Neural cell (in vitro differentiated cells): ENCODE data around the gene ZNF500. TPM values are rescaled to one million over a fixed set of nuclear protein-coding genes. Genes with fewer than 3 reads are reported as not detected.

Source experiments
- H2AFZ ChIP-seq: fragments of 200-600, 300-800 bp; sonication (generic), shearing (Covaris generic); 2 replicates; pipeline ENCODE4 v1.6.0; 2014; ENCODE audit warnings: low read depth, mild to moderate bottlenecking, antibody characterized with exemption, low read length, moderate library complexity
- H3F3A ChIP-seq: fragments of 200-600 bp; shearing (Covaris generic); 2 replicates; pipeline ENCODE4 v1.6.1; 2016; ENCODE audit warnings: mild to moderate bottlenecking, moderate library complexity, mixed read lengths, antibody characterized with exemption, low read length; ENCODE audit not compliant: insufficient read depth, poor library complexity, severe bottlenecking
- H3K27ac ChIP-seq: fragments of 200-600, 300-800 bp; sonication (generic), shearing (Covaris generic); 2 replicates; pipeline ENCODE4 v1.5.1; 2014; ENCODE audit warnings: mild to moderate bottlenecking, low read length, moderate library complexity
- H3K27me3 ChIP-seq: fragments of 300-800, 200-600 bp; sonication (generic), shearing (Covaris generic); 2 replicates; pipeline ENCODE4 v1.6.0; 2014; ENCODE audit warnings: mild to moderate bottlenecking, low read depth, low read length, moderate library complexity; ENCODE audit not compliant: insufficient read depth
- H3K36me3 ChIP-seq: fragments of 300-800, 200-600 bp; sonication (generic), shearing (Covaris generic); 2 replicates; pipeline ENCODE4 v1.5.1; 2014; ENCODE audit warnings: mild to moderate bottlenecking, antibody characterized with exemption, low read length, moderate library complexity; ENCODE audit not compliant: insufficient read depth
- H3K4me2 ChIP-seq: fragments of 300-800, 200-600 bp; sonication (generic), shearing (Covaris generic); 2 replicates; pipeline ENCODE4 v1.6.0; 2014; ENCODE audit warnings: mild to moderate bottlenecking, low read length
- H3K4me3 ChIP-seq: fragments of 300-800, 200-600 bp; sonication (generic), shearing (Covaris generic); 2 replicates; pipeline ENCODE4 v1.5.1; 2014; ENCODE audit warnings: mild to moderate bottlenecking, low read length, moderate library complexity
- H3K79me2 ChIP-seq: fragments of 200-600 bp; shearing (Covaris generic); replicated peaks from 2 replicates; pipeline ENCODE4 v1.6.0; 2014; ENCODE audit warnings: mild to moderate bottlenecking, low read length, moderate library complexity; ENCODE audit not compliant: insufficient read depth
- H3K9ac ChIP-seq: fragments of 300-800, 200-600 bp; sonication (generic), shearing (Covaris generic); 2 replicates; pipeline ENCODE4 v1.6.1; 2016; ENCODE audit warnings: mild to moderate bottlenecking, low read length, mixed read lengths
- H3K9me2 ChIP-seq: fragments of 200-600 bp; shearing (Covaris generic); 2 replicates; pipeline ENCODE4 v1.6.1; 2016; ENCODE audit warnings: mild to moderate bottlenecking, low read length, mixed read lengths; ENCODE audit not compliant: insufficient read depth
- H3K9me3 ChIP-seq: fragments of 200-600, 300-800 bp; sonication (generic), shearing (Covaris generic); 2 replicates; pipeline ENCODE4 v1.6.1; 2016; ENCODE audit warnings: mild to moderate bottlenecking, mixed run types, low read length, moderate library complexity, mixed read lengths
- H4K20me1 ChIP-seq: fragments of 200-600 bp; shearing (Covaris generic); 2 replicates; pipeline ENCODE4 v1.6.1; 2016; ENCODE audit warnings: mild to moderate bottlenecking, mixed run types; ENCODE audit not compliant: insufficient read depth
- EP300 ChIP-seq: fragments of 450-650 bp; conservative IDR thresholded peaks from 2 replicates; pipeline ENCODE4 v1.6.1; 2014; ENCODE audit warnings: antibody characterized with exemption, mild to moderate bottlenecking, moderate library complexity; ENCODE audit not compliant: poor library complexity, severe bottlenecking
- EZH2 ChIP-seq: fragments of 200-600, 300-800 bp; shearing (Covaris generic), sonication (generic); IDR thresholded peaks from 2 replicates; pipeline ENCODE4 v1.6.1; 2014; ENCODE audit warnings: antibody characterized with exemption, low read length, borderline replicate concordance, mild to moderate bottlenecking; ENCODE audit not compliant: insufficient read depth, poor library complexity, severe bottlenecking
- MXI1 ChIP-seq: fragments of 450-650 bp; conservative IDR thresholded peaks from 2 replicates; pipeline ENCODE4 v1.6.1; 2014; ENCODE audit warnings: antibody characterized with exemption, mild to moderate bottlenecking; ENCODE audit not compliant: poor library complexity, severe bottlenecking
- POLR2AphosphoS5 ChIP-seq: IDR thresholded peaks from 2 replicates; pipeline ENCODE4 v1.6.1; 2012
- RAD21 ChIP-seq: fragments of 450-650 bp; conservative IDR thresholded peaks from 2 replicates; pipeline ENCODE4 v1.6.1; 2014; ENCODE audit warnings: antibody characterized with exemption, mild to moderate bottlenecking, moderate library complexity
- SMC3 ChIP-seq: fragments of 450-650 bp; conservative IDR thresholded peaks from 2 replicates; pipeline ENCODE4 v1.6.1; 2014; ENCODE audit warnings: antibody characterized with exemption, mild to moderate bottlenecking, moderate library complexity; ENCODE audit not compliant: poor library complexity
- TAF1 ChIP-seq: IDR thresholded peaks from 2 replicates; pipeline ENCODE4 v1.6.1; 2012; ENCODE audit warnings: low read depth
- polyA plus RNA-seq: library from polyadenylated mRNA; depleted of rRNA; stranded (reverse); fragments of >200 nt; gene quantifications from 2 replicates; pipeline ENCODE4 v1.2.3, GENCODE V29; 2014
- TF ChIP-seq, protein P1 (sequence below): IDR thresholded peaks from 2 replicates; pipeline ENCODE4 v1.6.1; 2012; ENCODE audit warnings: borderline replicate concordance
- TF ChIP-seq, protein P2 (sequence below): fragments of 450-650 bp; IDR thresholded peaks from 2 replicates; pipeline ENCODE4 v1.5.1; 2014; ENCODE audit warnings: antibody characterized with exemption, mild to moderate bottlenecking, moderate library complexity; ENCODE audit not compliant: poor library complexity, severe bottlenecking

The ZNF500 gene
- polyA plus RNA-seq, 1 donor from 2014 or later: 16.0 TPM

DNA sequence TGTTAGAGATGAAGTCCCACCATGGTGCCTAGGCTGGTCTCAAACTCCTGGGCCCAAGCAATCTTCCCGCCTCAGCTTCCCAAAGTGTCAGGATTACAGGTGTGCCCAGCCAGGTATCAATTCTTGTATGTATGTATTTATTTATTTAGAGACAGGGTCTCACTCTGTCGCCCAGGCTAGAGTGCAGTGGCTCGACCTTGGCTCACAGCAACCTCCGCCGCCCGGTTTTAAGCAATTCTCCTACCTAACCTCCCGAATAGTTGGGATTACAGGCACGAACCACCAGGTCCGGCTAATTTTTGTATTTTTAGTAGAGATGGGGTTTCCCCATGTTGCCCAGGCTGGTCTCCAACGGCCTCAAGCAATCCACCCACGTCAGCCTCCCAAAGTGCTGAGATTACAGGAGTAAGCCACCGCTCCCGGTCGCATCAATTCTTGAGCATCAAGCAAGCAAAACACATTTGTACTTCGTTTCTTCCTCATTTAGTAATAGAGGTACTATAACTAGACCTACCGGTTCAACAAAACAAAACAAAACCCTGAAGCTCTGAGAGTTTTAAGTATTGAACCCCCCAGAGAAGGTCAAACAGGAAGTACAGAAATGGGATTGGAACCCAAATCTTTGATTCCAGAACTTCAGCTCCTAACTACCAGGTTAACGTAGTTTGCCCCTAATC is 1.0 kb upstream of the ZNF500 start:
- Histone ChIP-seq H4K20me1 (no peaks in the 10 kb centered on the region), H3K79me2 (peaks cover 12% of the 10 kb centered on the region), H3K4me3 (peak overlapping the region; percentile 69), H3K27me3 (no peaks in the 10 kb centered on the region), H3K4me2 (peak overlapping the region; percentile 12), H3F3A (no peaks in the 10 kb centered on the region), H3K9me2 (no peaks in the 10 kb centered on the region), H3K36me3 (no peaks in the 10 kb centered on the region), H3K9ac (no peak overlapping the region), H3K27ac (peak overlapping the region; percentile 23), H3K9me3 (no peaks in the 10 kb centered on the region), H2AFZ (peak overlapping the region; percentile 81)
- TF ChIP-seq TAF1 (no peak), EP300 (no peak), MXI1 (no peak), RAD21 (no peak), EZH2 (no peak), POLR2AphosphoS5 (no peak)
- TF ChIP-seq, protein P1, sequence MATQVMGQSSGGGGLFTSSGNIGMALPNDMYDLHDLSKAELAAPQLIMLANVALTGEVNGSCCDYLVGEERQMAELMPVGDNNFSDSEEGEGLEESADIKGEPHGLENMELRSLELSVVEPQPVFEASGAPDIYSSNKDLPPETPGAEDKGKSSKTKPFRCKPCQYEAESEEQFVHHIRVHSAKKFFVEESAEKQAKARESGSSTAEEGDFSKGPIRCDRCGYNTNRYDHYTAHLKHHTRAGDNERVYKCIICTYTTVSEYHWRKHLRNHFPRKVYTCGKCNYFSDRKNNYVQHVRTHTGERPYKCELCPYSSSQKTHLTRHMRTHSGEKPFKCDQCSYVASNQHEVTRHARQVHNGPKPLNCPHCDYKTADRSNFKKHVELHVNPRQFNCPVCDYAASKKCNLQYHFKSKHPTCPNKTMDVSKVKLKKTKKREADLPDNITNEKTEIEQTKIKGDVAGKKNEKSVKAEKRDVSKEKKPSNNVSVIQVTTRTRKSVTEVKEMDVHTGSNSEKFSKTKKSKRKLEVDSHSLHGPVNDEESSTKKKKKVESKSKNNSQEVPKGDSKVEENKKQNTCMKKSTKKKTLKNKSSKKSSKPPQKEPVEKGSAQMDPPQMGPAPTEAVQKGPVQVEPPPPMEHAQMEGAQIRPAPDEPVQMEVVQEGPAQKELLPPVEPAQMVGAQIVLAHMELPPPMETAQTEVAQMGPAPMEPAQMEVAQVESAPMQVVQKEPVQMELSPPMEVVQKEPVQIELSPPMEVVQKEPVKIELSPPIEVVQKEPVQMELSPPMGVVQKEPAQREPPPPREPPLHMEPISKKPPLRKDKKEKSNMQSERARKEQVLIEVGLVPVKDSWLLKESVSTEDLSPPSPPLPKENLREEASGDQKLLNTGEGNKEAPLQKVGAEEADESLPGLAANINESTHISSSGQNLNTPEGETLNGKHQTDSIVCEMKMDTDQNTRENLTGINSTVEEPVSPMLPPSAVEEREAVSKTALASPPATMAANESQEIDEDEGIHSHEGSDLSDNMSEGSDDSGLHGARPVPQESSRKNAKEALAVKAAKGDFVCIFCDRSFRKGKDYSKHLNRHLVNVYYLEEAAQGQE: no peak

DNA sequence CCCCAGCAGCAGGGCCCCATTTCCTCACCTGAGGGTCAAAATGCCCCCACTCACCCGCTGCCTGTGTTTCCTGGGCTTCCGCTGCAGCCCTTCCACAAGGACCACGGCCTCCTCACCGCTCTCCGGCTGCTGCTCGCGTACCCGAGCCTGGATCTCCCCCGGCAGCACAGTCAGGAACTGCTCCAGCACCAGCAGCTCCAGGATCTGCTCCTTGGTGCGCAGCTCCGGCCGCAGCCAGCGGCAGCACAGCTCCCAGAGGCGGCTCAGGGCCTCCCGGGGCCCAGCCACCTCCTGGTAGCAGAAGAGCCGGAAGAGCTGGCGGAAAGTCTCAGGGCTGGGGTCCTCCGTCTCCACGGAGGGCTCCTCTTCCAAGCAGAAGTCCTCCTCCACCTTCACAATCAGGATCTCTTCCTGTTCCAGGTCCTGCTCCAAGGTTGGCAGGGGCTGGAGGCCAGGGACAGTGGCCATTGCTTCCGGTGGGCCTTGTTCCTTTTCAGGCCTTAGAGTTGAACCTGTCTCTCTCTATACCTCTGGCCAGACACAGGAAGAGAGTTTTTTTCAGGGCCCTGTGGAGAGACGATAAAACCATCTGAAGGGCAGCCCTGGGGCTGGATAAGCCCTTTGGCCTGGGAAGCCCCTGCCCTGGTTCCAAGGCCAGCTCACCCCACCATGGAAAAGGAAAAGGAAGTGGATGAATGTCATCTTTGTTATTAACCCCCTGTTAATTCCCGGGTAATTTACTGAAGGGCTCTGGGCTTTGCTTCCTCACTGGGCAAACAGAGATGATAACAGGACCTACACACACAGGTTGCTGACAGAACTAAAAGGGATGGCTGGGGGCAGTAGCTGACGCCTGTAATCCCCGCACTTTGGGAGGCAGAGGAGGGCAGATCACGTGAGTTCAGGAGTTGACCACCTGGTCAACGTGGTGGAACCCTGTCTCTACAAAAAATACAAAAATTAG is 1.2 kb downstream of the ZNF500 start:
- Histone ChIP-seq H3K9me2 (no peaks in the 10 kb centered on the region), H3K4me3 (peak overlapping the region; percentile 99), H3K27me3 (no peaks in the 10 kb centered on the region), H3K27ac (no peak overlapping the region), H3K79me2 (peaks cover 12% of the 10 kb centered on the region), H3K36me3 (no peaks in the 10 kb centered on the region), H3K4me2 (peak overlapping the region; percentile 73), H3K9me3 (no peaks in the 10 kb centered on the region), H4K20me1 (no peaks in the 10 kb centered on the region), H2AFZ (peak overlapping the region; percentile 95), H3K9ac (peak overlapping the region; percentile 91), H3F3A (no peaks in the 10 kb centered on the region)
- TF ChIP-seq RAD21: no peak
- no peak for TF ChIP-seq TAF1
- TF ChIP-seq, protein P2, sequence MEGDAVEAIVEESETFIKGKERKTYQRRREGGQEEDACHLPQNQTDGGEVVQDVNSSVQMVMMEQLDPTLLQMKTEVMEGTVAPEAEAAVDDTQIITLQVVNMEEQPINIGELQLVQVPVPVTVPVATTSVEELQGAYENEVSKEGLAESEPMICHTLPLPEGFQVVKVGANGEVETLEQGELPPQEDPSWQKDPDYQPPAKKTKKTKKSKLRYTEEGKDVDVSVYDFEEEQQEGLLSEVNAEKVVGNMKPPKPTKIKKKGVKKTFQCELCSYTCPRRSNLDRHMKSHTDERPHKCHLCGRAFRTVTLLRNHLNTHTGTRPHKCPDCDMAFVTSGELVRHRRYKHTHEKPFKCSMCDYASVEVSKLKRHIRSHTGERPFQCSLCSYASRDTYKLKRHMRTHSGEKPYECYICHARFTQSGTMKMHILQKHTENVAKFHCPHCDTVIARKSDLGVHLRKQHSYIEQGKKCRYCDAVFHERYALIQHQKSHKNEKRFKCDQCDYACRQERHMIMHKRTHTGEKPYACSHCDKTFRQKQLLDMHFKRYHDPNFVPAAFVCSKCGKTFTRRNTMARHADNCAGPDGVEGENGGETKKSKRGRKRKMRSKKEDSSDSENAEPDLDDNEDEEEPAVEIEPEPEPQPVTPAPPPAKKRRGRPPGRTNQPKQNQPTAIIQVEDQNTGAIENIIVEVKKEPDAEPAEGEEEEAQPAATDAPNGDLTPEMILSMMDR: no peak
- TF ChIP-seq, protein P1: no peak
- TF ChIP-seq EP300: no peak
- TF ChIP-seq POLR2AphosphoS5: no peak
- no peak for TF ChIP-seq MXI1
- TF ChIP-seq SMC3: no peak
- TF ChIP-seq EZH2: no peak
